ENCODE results near the gene HSPA12B.

HSPA12B gene

GRCh38 chr20:3741836-3742458, 9.5 kb downstream of the HSPA12B start:
- H3K4me3 ChIP-seq = no peak overlapping the region
- no peak overlapping the region for H3K27ac ChIP-seq

DNA sequence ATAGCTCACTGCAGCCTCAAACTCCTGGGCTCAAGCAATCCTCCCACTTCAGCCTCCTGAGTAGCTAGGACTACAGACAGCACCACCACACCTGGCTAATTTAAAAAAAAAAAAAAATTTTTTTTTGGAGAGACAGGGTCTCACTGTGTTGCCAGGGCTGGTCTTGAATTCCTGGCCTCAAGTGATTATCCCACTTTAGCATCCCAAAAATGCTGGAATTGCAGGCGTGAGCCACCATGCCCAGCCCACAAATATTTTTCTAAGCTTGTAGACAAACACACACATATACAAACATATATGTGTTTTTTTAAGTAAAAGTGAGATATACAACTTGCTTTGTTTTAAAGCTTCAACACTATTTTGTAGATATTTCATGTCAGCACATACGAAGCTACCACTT, 10.8 kb downstream of the HSPA12B start:
- Histone ChIP-seq H3K4me3 (no peak overlapping the region), H3K27ac (no peak overlapping the region)

GRCh38 chr20:3744037-3744436, 11.6 kb downstream of the HSPA12B start:
- Histone ChIP-seq H3K27ac (no peak overlapping the region), H3K4me3 (no peak overlapping the region)

GRCh38 chr20:3744806-3745685, 12.6 kb downstream of the HSPA12B start:
- Histone ChIP-seq H3K27ac (no peak overlapping the region), H3K4me3 (peak overlapping the region in 1 of 7 experiments; percentile 5)

- no peak overlapping the region for H3K4me3 ChIP-seq
- H3K27ac ChIP-seq = no peak overlapping the region
These were observed 13.2 kb downstream of the HSPA12B start for GRCh38 chr20:3745686-3746173.

DNA sequence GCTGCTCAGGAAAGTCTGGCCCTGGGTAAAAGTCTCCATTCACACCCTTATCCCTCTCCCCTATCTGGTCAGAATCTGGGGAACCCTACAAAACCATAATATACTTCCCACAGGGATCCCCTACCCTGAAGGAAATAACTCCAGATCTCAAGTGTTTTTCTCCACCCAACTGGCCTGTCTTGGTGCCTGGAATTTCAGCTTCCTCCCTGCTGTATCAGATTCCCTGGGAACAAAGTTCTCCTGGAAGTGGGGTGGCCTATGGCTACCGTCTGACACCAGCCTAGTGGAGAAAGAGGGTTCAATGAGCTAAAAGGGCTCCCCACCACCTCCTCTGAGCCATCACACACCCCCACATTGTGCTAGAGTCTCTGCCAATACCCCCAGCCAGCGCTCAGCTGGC, 15.0 kb downstream of the HSPA12B start:
- Histone ChIP-seq H3K27ac (no peak overlapping the region), H3K4me3 (no peak overlapping the region)

DNA sequence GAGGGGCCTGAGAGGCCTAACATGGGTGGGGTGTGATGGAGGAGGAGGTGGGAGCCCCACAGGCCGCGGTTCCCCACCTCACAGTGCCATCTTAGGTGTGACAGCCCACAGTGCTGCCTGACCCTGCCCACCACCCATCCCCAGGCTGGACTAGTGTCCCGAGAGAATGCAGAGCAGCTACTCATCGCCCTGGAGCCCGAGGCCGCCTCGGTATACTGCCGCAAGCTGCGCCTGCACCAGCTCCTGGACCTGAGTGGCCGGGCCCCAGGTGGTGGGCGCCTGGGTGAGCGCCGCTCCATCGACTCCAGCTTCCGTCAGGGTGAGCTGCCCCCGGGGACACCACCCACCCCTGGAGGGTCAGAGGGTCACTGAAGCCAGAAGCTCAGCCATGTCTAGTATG, 15.6 kb downstream of the HSPA12B start:
- Histone ChIP-seq H3K4me3 (no peak overlapping the region), H3K27ac (no peak overlapping the region)

DNA sequence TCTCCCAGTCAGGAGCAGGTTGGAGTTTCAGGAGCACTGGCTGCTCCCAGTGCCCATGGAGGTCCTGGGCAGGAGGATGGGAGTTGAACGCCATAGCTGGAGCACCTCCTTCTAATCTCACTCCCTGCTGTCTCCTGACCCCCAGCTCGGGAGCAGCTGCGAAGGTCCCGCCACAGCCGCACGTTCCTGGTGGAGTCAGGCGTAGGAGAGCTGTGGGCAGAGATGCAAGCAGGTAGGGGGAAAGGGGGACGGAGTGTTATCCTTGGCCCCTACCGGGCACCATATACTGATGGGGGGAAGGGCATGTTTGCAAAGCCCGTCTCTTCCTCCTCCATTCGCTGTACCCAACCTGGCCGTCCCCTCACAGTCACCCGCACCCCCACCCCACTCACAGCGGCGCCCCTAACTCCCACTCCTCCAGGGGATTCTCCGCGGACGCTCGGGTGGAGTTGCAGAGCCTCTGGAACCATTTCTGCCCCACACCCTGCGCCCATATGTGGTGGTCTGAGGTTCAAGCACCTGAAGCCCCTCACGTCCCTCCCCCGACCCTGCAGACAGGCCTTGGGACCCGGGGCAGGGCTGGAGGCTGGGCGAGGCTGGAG, 16.7 kb downstream of the HSPA12B start:
- H3K27ac ChIP-seq = no peak overlapping the region
- no peak overlapping the region for H3K4me3 ChIP-seq

GRCh38 chr20:3749689-3750531, 17.4 kb downstream of the HSPA12B start:
- Histone ChIP-seq H3K4me3 (peak overlapping the region in 1 of 7 experiments; percentile 5), H3K27ac (no peak overlapping the region)

DNA sequence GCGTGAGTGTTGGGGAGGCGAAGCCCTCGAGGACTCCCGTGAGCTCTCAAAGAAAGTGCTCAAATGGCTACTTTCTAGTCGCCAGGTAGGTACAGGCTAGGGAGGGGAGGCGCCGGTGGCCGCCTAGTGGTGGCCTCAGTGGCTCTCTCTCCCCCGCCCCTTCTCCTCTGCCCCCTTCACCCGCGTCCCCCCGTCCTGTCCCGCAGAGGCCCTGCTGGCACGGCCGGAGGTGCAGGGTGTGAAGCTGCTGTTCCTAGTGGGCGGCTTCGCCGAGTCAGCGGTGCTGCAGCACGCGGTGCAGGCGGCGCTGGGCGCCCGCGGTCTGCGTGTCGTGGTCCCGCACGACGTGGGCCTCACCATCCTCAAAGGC, 18.8 kb downstream of the HSPA12B start:
- Histone ChIP-seq H3K27ac (no peak overlapping the region), H3K4me3 (peak overlapping the region in 5 of 7 experiments; percentile 3 to 46 (median 37))

DNA sequence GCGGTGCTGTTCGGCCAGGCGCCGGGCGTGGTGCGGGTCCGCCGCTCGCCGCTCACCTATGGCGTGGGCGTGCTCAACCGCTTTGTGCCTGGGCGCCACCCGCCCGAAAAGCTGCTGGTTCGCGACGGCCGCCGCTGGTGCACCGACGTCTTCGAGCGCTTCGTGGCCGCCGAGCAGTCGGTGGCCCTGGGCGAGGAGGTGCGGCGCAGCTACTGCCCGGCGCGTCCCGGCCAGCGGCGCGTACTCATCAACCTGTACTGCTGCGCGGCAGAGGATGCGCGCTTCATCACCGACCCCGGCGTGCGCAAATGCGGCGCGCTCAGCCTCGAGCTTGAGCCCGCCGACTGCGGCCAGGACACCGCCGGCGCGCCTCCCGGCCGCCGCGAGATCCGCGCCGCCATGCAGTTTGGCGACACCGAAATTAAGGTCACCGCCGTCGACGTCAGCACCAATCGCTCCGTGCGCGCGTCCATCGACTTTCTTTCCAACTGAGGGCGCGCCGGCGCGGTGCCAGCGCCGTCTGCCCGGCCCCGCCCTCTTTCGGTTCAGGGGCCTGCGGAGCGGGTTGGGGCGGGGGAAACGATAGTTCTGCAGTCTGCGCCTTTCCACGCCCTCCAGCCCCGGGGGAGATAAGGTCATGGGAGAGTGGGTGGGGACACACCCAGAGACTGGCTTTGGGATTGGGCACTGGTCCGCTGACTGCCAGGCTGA, 19.3 kb downstream of the HSPA12B start:
- peak overlapping the region in 1 of 21 experiments; percentile 24 for H3K27ac ChIP-seq
- H3K4me3 ChIP-seq = peak overlapping the region; percentile 3 to 46 (median 21)

DNA sequence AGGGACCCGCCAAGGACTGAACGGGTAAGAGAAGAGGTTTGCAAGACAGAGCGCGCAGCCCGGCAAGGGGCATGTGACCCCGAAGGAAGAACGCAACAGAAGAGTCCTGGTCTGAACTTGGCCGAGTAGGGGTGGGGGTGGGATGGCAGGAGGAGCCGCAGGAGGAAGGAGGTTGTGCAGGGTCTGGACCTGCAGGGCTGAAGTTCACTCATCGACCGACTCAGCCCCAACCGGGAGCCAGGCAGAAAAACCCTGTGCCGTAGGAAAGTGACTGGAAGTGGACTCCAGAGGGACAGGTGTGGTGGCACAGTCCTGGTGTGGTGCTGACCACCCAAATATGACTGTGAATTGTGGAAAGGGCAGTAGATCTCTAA, 19.9 kb downstream of the HSPA12B start:
- Histone ChIP-seq H3K4me3 (peak overlapping the region; percentile 3 to 46 (median 21)), H3K27ac (peak overlapping the region in 2 of 21 experiments; percentile 15 to 24)

- Histone ChIP-seq H3K27ac (peak overlapping the region in 3 of 21 experiments; percentile 3 to 36 (median 24)), H3K4me3 (no peak overlapping the region)
These were observed 20.6 kb downstream of the HSPA12B start for GRCh38 chr20:3753098-3753497.

- no peak overlapping the region for H3K4me3 ChIP-seq
- H3K27ac ChIP-seq = peak overlapping the region in 3 of 21 experiments; percentile 3 to 51 (median 36)
These were observed 21.2 kb downstream of the HSPA12B start for GRCh38 chr20:3753501-3754275.

GRCh38 chr20:3754276-3754630, 21.8 kb downstream of the HSPA12B start:
- H3K27ac ChIP-seq = no peak overlapping the region
- no peak overlapping the region for H3K4me3 ChIP-seq

DNA sequence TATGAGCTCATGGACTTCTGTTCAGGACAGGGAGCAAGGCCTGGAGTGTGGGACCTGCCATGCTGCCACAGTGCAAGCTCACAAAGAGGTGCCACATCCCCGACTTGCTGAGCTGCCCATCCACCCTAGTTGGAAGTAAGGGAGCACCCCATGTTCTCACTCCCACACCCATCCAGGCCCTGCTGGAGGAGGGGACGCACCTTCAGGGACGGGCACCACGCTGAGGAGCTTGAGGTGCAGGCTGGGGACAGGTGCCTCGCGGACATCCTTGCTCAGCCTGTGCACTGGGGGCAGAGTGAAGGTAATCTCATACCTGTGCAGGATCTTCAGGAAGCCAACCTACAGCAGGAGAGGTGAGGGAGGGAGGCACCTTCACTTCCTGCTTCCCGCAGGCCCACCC, 22.8 kb downstream of the HSPA12B start:
- Histone ChIP-seq H3K27ac (no peak overlapping the region), H3K4me3 (no peak overlapping the region)

DNA sequence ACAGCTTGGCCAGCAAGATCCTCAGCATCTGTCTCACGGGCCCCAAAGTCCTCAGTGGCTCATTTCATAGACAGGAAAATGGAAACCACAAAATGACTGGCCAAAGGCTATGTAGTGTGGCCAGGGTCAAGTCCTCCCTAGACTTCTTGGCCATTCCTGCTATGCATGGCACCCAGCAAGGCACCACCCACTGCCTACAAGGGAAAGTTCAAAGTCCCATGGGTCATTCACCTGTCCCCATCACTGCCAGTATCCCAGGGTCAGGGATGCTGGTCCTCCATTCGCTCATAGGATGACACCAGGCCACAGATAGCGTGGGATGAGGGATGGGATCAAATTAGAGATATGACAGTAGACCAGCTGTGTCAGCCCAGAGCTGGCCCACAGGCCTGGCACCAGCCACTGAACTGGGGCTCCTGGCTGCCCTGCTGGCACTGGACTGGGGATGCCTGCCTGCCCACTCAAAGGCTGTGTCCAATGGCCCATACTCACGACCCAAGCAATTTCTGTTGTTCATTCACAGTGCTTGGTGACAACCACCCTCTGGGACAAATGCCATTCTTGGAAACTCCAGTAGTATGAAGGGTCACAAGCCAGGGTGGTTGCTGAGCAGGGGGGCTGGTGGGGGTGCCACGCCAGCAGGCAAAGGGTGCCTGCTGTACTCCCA, 23.5 kb downstream of the HSPA12B start:
- no peak overlapping the region for H3K27ac ChIP-seq
- H3K4me3 ChIP-seq = no peak overlapping the region

DNA sequence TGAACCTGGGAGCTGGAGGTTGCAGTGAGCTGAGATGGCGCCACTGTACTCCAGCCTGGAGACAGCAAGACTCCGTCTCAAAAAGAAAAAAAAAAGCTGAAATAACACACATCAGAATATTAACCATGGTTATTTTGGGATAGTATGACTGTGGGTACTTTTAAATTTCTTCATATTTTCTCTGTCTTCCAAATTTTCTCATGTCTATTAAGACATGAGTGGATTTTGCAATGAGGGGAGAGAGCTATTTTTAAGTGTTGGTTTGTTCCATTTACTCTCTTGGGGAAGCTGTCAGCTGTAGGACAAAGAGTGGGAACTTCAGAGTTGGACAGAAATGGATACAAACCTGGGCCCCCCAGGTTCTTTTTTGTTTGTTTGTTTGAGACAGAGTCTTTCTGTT, 24.8 kb downstream of the HSPA12B start:
- Histone ChIP-seq H3K27ac (no peak overlapping the region), H3K4me3 (no peak overlapping the region)
